HG03439 (cell line): ENCODE measurements around the gene WDFY4.

Experiments
- ATAC-seq: cut with Tn5 transposase; IDR thresholded peaks from one replicate; pipeline ENCODE4 v1.9.1; 2021; ENCODE audit warnings: mild to moderate bottlenecking, moderate library complexity; ENCODE audit not compliant: unreplicated experiment

WDFY4 gene

GRCh38 chr10:48895803-48896195, 211.1 kb downstream of the WDFY4 start:
- ATAC-seq: no peak

DNA sequence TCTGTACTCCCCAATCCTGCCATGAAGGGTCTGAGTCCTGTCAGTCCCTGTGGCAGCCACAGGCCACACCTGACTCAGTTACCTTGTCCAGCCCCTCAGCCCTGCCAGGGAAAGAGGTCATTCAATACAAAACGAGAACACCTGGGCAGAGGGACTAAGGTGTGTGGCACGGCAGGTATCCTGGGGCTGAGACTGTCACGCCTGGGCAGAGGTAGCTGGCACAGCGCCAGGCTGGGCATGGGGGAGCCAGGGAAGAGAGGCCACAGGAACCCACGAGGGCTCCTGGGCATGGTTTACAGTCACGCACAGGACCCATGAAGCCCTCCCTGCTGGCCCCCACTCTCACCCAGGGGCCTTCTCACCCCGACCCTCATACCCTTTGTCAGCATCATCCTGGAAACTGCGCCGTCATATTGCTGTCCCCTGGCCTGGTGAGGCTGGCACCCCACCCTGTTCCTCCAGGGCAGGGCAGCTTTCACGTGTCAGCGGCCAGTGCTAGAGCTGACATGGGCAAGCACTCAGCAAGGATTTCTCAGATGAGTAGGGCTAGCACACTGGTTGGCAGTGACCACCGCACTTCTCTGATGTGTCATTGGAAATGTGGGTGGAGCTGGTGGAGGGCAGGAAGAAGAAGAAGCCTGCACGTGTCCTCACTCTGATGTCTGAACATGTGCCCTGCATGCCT, 212.2 kb downstream of the WDFY4 start:
- ATAC-seq: no peak

- no peak for ATAC-seq
Measured at GRCh38 chr10:48897441-48897790, 212.7 kb downstream of the WDFY4 start.

GRCh38 chr10:48898426-48898825, 213.8 kb downstream of the WDFY4 start:
- no peak for ATAC-seq

GRCh38 chr10:48899781-48900180, 215.1 kb downstream of the WDFY4 start:
- no peak for ATAC-seq

DNA sequence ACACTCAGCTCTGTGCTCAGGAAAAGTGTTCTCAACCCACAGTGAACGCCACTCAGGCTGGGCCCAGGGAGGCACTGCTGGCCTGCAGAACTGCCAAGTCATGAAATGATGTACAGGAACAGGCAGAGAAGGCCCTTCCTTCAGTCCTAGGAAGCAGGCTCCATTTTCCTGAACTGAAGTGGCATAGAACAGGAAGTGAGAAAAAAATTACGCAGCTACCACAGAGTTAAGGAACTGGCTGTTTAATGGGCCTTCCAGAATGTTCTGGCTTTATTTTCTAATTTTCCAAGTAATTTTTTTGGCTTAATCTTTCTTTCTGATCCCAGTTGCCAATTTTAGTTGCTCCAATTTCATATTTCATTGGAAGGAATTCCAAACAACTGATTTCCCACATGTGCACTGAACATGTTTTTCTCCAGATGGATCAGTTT, 215.7 kb downstream of the WDFY4 start:
- ATAC-seq: no peak

GRCh38 chr10:48901319-48901718, 216.6 kb downstream of the WDFY4 start:
- ATAC-seq: no peak

DNA sequence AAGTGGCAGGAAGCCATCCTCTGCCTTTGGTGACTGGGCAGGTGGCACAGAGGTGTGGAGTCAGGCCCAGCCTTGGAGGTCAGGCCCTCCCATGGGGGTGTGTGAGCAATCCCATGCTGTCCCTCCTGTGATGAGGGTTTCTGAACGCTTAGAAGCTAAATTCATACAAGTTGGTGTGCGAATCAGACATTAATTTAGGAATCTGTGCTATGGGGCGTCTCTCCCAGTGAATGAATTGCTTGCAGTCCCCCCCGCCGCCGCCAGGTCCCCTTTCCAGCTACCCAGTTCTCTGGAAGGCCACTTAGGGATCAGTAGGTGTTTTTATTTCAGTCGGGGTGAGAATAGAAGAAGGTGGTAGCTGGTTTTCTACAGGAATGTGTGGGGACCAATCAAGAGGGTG, 217.4 kb downstream of the WDFY4 start:
- ATAC-seq: no peak

GRCh38 chr10:48903151-48903550, 218.5 kb downstream of the WDFY4 start:
- ATAC-seq: no peak

DNA sequence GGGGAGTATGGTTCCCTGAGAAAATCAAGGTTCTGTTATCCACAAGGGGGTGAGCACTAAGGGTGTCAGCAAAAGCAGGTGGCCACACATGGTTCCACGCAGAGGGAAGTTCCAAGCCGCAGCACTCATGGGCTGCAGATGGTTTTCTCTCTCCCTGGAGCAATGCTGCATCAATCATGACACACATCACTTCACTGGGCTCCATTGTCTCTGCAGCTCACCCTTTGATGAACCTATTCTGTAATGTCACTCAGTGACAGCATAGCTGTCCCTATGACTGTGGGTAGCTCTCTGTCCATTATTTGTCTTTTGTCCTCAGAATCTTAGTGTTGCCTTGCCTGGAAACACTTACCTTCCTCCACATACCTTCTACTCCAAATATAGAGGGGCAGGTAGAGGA, 220.2 kb downstream of the WDFY4 start:
- ATAC-seq: no peak

GRCh38 chr10:48905311-48905710, 220.6 kb downstream of the WDFY4 start:
- no peak for ATAC-seq

DNA sequence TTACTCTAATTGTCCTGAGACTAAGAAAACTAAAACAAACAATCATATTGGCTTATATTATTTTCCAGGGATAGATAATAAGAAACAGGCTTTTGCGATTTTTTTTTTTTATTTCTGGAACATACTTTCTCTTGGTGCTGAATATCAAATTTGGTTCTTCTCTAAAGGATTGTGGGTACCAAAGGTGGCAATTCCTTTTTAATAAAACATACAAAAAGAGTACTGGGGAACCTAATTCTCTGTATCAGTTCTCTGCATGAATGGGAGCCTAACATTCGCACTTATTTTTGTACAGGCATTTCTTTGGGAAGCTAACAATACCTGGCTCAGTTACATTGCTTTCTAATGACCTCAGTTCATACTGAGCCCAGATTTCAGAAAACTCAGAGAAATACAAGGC, 222.2 kb downstream of the WDFY4 start:
- ATAC-seq: no peak

GRCh38 chr10:48907730-48908129, 223.1 kb downstream of the WDFY4 start:
- ATAC-seq: no peak

GRCh38 chr10:48910548-48910947, 225.9 kb downstream of the WDFY4 start:
- ATAC-seq: no peak

DNA sequence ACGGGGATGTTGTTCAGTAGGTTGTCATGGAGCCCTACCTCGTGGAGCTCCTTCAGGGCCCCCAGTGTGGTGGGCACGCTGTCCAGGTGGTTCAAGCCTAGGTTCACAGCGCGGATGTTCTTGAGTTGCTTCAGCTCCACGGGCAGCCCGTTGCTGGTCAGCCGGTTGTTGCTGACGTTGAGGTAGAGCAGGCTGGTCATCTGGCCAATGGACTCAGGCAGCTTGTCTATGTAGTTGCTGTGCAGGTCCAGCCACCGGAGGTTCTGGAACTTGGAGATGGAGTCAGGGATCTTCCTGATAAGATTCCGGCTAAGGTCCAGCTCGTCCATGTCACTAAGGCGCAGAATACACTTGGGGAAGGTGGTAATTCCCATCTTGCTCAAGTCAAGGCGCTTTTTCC, 229.0 kb downstream of the WDFY4 start:
- no peak for ATAC-seq

- ATAC-seq: no peak
Measured at GRCh38 chr10:48923748-48924147, 239.1 kb downstream of the WDFY4 start.

- no peak for ATAC-seq
Measured at GRCh38 chr10:48924988-48925387, 240.3 kb downstream of the WDFY4 start.

- ATAC-seq: no peak
Measured at GRCh38 chr10:48926255-48926654, 241.6 kb downstream of the WDFY4 start.

DNA sequence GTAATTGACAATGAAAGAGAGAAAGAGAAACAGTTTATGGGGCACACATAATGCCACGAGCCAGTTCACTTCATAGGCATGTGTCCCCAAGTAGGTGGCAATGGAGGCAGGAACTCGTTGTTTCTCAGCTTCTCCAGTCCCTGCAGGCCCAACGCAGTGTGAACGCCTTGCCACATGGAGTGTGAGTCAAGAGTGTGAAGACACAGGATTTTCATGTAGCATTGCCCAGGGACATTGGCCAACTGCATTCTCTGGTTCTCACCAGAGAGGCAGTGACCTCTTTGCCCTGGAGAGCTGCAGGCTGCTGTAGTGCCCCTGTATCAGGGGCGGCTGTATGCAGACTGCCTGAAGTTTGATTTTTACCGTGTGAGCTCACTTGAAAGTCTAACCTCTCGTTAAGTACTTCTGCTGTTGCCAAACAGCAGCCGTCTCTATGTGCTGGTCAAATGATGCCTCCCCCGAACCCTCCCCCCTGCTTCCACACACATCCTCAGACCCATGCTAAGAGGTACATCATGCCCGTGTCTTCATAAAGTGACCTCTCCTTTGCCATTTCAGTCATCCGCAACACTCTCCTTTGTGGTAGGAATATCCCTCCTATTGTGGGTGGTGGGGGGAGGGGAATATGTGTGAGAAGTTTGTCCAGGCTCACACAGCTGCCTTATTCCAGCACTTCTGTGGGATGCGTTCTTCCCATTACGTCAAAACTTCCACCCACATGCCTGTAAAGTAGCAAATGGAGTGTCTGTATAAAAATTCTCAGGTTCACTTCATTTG, 242.3 kb downstream of the WDFY4 start:
- ATAC-seq: no peak

DNA sequence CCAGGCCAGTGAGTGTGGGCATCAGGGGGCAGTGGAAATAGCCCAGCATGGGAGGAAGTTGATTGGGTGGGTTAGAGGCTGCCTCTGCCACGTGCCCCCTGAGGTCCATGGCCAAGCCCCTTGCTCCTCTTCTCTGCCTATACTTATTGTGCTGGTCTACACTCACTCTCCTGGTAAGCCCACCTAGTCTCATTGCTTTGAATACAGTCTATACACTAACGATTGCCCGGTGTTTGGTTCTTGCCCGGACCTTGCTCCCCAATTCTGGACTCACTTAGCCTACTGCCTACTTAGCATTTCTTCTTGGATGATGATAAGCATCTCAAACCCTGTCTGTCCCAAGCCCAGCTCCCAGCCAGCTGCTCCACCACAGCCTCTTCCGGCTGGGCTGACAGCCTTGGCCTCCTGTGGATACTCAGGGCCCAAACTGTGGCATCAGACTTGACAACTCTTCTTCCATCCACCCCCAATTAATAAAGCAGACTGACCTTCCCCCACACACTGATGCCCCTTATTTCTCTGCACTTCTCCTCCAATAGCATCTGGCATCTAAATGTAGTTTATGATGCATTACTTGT, 244.8 kb downstream of the WDFY4 start:
- ATAC-seq: no peak

DNA sequence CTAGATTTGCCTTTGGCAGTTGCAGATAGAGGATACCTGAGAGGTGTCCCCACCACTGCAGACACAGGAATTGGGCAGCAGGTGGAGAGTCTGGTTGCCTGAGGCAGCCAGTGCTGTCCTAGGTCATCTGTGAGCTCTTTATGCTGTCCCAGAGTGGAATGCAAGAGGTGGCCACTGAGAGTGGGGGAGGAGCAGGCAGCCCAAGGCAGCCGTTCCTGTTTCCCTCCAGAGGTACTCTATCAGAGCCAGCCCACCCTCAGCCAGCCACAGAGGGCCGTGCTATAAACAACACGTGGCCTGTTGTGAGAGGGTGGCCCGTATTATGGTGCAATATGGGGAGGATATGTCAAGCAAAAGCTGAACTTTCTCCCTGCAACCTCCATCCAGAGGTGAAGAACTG, 246.5 kb downstream of the WDFY4 start:
- no peak for ATAC-seq
